Measurements from ENCODE around the gene PLK4.

The PLK4 gene

DNA sequence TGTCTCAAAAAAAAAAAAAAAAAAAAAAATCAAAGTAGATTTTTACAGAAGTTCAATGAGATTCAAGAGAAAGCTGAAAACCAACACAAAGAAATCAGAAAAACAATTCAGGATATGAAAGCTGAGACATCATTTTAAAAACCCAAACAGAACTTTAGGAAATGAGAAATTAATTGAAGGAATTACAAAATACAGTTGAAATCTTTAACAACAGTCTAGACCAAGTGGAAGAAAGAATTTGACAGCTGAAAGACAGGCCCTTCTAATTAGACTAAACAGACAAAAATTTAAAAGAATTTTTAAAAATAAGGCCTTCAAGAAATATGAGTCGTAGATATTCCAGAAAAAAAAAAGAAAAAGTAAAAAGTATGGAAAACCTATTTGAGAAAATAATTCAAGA lies 33.9 kb upstream of the PLK4 start:
- no peak for DNase-seq (ENCODE audit: low read depth)
- H3K4me3 ChIP-seq (ENCODE audit: low read depth, low read length), result no peak overlapping the region
- TF ChIP-seq POLR2A (IDR thresholded peaks at IDR 0.05; ENCODE audit: extremely low read depth, insufficient read length), result no peak
- TF ChIP-seq MAX (IDR thresholded peaks at IDR 0.05; ENCODE audit: low read depth, low read length), result no peak
- TF ChIP-seq, protein P1, sequence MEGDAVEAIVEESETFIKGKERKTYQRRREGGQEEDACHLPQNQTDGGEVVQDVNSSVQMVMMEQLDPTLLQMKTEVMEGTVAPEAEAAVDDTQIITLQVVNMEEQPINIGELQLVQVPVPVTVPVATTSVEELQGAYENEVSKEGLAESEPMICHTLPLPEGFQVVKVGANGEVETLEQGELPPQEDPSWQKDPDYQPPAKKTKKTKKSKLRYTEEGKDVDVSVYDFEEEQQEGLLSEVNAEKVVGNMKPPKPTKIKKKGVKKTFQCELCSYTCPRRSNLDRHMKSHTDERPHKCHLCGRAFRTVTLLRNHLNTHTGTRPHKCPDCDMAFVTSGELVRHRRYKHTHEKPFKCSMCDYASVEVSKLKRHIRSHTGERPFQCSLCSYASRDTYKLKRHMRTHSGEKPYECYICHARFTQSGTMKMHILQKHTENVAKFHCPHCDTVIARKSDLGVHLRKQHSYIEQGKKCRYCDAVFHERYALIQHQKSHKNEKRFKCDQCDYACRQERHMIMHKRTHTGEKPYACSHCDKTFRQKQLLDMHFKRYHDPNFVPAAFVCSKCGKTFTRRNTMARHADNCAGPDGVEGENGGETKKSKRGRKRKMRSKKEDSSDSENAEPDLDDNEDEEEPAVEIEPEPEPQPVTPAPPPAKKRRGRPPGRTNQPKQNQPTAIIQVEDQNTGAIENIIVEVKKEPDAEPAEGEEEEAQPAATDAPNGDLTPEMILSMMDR (IDR thresholded peaks at IDR 0.05; ENCODE audit: low read depth, low read length), result no peak
- no peak for TF ChIP-seq MYC (IDR thresholded peaks at IDR 0.05; ENCODE audit: low read depth, low read length)

DNA sequence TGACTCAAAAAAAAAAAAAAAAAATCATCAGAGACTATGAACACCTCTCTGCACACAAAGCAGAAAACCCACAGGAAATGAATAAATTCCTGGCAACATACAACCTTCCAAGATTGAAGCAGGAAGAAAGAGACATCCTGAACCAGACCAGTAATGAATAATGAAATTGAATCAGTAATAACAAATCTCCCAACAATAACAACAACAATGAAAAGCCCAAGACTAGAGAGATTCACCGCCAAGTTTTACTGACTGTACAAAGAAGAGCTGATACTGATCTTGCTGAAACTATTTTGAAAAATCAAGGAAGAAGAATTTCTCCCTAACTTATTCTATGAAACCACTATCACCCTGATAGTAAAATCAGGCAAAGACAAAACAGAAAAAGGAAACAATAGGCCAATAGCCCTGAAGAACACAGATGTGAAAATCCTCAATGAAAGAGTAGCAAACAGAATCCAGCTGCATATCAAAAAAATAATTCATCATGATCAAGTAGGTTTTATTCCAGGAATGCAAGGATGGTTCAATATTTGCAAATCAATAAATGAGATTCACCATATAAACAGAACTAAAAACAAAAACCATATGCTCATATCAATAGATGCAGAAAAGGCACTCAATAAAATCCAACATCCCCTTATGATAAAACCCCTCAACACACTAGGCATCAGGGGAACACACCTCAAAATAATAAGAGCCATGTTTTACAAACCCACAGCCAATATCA lies 31.0 kb upstream of the PLK4 start:
- DNase-seq (ENCODE audit: low read depth), result no peak
- H3K4me3 ChIP-seq (ENCODE audit: low read depth, low read length), result no peak overlapping the region
- no peak for TF ChIP-seq POLR2A (IDR thresholded peaks at IDR 0.05; ENCODE audit: extremely low read depth, insufficient read length)
- TF ChIP-seq, protein P1 (IDR thresholded peaks at IDR 0.05; ENCODE audit: low read depth, low read length), result no peak
- no peak for TF ChIP-seq MAX (IDR thresholded peaks at IDR 0.05; ENCODE audit: low read depth, low read length)
- no peak for TF ChIP-seq MYC (IDR thresholded peaks at IDR 0.05; ENCODE audit: low read depth, low read length)

- H3K4me3 ChIP-seq (ENCODE audit: low read depth, low read length), result no peak overlapping the region
- no peak for DNase-seq (ENCODE audit: low read depth)
- TF ChIP-seq, protein P1 (IDR thresholded peaks at IDR 0.05; ENCODE audit: low read depth, low read length), result no peak
- no peak for TF ChIP-seq MYC (IDR thresholded peaks at IDR 0.05; ENCODE audit: low read depth, low read length)
- TF ChIP-seq POLR2A (IDR thresholded peaks at IDR 0.05; ENCODE audit: extremely low read depth, insufficient read length), result no peak
- TF ChIP-seq MAX (IDR thresholded peaks at IDR 0.05; ENCODE audit: low read depth, low read length), result no peak
These were observed 28.0 kb upstream of the PLK4 start for GRCh38 chr4:127852661-127853060.

DNA sequence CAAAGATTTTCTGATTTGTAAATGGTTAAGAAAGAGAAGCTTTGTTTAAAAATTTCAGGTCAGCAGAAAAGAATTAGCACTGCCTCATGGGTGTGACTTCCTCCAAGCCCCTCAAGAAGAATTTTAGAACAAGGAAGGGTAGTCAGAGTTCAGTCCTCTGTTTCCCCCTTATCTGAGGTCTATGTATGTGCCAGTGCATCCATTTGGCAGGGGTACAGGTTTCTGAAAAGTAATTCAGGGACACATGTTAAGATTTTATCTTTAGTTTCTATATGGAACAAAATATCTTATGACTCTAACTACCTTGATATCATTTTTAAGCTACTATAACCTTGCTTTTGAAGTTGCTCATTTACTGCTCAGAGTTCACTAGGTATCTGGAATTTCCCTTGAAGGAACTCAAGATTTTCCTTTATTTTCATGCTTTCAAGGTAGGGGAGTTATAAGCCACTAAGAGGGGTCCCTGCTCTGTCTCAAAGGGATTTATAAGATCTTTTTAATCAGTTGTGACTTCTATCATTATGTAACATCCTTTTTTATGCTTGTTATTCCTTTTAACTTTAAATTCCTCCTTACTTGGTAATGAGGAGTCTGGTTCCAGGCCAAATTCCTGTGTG lies 24.4 kb upstream of the PLK4 start:
- DNase-seq (ENCODE audit: low read depth), result no peak
- no peak overlapping the region for H3K4me3 ChIP-seq (ENCODE audit: low read depth, low read length)
- TF ChIP-seq MYC (IDR thresholded peaks at IDR 0.05; ENCODE audit: low read depth, low read length), result no peak
- TF ChIP-seq MAX (IDR thresholded peaks at IDR 0.05; ENCODE audit: low read depth, low read length), result no peak
- TF ChIP-seq, protein P1 (IDR thresholded peaks at IDR 0.05; ENCODE audit: low read depth, low read length), result no peak
- TF ChIP-seq POLR2A (IDR thresholded peaks at IDR 0.05; ENCODE audit: extremely low read depth, insufficient read length), result no peak

DNA sequence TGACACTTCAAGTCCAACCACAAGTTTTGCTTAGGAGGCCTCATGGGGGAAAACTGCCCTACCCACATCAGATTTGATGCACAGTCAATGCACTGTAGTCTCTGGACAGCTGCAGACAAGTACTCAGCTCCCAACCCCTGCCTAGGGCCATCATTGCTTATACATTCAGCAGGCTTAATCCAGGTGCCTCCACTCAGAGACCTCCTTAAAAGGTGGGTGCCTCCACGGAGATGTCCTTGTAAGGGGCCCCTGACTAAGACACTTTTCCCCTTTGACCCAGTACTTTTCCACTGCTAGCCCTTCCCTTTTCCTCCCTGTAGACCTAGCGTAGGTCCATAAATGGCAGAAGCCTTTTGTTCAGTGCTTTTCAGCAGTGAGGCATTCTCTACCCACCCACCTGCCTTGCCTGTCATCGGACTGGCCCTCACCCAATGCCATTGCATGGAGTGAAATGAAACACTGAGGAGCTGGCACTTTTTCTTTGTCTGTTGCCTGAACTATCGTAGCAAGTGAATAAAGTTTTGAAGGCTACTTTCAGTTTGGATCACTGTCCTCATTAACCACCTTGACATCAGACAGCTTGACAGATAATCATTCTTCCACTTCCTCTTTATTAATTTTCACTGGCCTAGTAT lies 23.8 kb upstream of the PLK4 start:
- DNase-seq (ENCODE audit: low read depth), result no peak
- no peak overlapping the region for H3K4me3 ChIP-seq (ENCODE audit: low read depth, low read length)
- TF ChIP-seq, protein P1 (IDR thresholded peaks at IDR 0.05; ENCODE audit: low read depth, low read length), result no peak
- TF ChIP-seq POLR2A (IDR thresholded peaks at IDR 0.05; ENCODE audit: extremely low read depth, insufficient read length) (no peak), MYC (IDR thresholded peaks at IDR 0.05; ENCODE audit: low read depth, low read length) (no peak), MAX (IDR thresholded peaks at IDR 0.05; ENCODE audit: low read depth, low read length) (no peak)
